NCI-H2171 (cell line): ENCODE results near the gene ZNF618.

Source experiments
- DNase-seq: peaks from one replicate; lab custom pipeline; 2025; lab: John Stamatoyannopoulos, UW

ZNF618 gene

DNA sequence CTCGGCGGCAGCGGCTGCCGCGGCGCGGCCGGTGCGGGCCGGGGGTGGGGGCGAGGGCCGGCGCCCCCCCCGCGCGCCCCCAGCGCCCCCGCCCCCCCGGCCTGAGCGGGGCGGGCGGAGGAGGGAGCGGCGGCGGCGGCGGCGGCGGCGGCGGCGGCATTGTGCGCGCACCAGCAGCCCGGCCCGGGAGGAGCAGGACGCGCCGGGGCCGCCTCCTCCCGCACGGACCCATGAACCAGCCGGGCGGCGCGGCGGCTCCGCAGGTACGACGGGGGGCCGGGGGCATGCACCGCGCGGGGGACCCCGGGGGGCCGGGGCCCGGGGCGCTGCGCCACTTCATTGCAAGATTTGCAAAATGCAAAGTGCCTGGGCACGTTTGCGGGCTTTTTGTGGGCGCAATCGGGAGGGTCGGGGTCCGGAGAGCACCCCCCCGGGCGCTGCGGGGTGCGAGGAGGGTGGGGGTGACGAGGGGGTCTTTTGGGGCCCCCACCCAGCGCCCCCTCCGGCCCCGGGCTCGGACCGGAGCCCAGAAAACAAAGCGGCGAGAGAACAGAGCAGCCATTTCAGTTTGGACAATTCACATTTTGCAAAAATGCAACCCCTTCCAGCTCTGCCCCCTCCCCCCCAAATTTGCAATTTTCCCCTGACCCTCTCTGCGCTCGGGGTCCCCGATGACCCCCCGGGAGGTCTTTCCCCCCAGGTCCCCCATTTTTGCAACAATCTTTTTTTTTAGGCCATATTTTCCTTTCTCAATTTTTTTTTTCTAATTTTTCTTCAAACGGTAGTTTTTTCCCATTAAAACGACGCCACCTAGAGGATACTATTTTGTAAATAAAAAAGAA, at the start of gene ZNF618:
Gene ZNF618 (plus strand): TSS at position 159 of the 842 bp plus-strand sequence. CDS start 72 bp downstream, at position 231.
- peak; percentile 50 for DNase-seq

DNA sequence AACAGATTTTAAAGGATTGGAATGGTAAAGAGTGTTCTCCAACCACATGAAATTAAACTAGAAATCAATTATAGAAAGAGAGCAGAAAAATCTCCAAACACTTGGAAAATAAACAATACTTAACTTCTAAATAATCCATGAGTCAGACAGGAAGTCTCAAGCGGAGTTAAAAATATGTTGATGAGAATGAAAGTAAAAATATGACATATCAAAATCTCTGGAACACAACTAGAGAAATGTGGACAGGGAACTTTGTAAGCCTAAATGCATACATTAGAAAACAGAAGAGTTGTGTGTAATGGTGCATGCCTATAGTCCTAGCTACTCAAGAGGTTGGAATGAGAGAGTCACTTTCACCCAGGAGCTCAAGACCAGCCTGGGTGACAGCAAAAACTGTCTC, 47.9 kb upstream of the ZNF618 start:
- DNase-seq: no peak

DNA sequence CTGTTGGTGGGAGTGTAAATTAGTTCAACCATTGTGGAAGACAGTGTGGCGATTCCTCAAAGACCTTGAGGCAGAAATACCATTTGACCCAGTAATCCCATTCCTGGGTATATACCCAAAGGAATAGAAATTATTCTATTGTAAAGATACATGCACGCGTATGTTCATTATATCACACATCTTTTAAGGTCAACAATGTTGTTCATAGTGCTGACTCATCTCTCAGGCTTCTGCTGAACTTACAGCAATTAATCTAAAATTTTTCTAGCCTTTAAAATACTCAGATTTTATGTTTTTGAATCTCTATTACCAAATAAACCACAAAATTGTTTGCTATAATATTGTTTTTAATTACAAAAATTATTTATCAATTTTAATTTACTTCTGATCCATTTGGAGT, 38.8 kb upstream of the ZNF618 start:
- DNase-seq: no peak

DNA sequence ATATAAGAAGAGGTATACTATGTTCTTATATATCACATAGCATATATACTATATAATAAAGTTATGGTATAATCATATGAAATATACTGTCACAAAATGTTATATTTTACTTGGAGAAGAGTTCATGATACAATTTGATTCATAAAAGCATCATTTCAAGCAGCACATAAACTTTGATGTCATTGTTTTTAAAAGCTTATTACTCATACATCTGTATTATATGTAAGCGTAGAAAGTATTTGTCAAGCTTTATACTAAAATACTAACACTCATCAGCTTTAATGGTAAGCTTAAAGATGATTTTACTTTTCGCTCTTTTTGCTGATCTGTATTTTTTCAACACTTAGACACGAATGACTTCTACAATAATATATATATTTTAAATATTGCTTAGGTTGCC, 34.0 kb upstream of the ZNF618 start:
- DNase-seq: no peak

DNA sequence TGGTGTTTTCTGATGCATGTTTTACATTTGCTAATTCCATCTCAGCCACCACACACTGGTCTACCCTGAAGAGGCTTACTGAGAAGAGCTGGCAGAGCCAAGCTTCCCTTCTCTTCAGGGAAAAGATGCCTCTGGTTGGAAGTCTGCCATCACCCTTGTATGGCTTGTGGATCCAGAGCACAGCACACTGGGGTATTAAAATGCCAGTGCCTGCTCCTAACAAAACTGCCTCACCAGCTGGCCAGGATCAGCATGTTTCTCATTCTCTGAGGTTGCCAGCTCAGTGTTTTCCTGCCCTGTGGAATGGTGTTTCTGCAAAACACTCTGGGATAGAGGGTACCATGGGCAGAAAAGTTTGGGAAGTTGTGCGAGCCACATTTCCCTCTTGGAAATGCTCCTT, 31.6 kb upstream of the ZNF618 start:
- peak; percentile 30 for DNase-seq

DNA sequence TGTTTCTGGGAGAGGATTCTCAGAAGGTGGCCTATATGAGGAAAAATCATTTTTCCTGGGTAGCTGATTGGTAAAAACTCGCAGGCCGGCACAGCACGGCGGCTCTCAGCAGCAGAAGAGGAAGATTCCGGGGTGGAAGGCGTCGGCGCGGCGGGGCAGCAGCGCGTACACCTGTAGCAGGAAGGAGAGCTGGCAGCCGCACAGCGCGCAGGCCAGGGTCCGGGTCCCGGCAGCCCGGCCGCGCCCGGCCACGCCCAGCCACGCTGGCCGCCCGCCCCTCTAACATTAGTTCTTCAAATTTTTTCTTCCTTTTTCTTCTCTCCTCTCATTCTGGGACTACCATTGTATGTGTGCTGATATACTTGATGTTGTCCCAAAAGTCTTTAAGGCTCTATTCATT, 24.8 kb upstream of the ZNF618 start:
- DNase-seq: no peak

DNA sequence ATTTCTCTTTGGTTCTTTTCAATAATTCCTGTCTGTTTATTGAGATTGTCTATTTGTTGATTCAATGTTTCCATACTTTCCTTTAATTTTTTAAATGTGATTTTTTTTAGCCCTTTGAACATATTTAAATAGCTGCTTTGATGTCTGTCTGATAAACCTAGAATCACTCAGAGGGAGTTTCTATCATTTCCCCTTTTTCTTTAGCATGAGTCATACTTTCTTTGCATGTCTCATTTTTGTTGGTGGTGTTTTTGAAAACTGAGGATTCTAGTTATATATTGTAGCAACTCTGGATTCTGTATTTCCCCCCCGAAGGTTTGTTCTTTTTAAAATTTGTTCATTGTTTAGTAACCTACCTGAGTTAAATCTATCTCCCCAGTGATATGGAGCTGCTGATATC, 24.2 kb upstream of the ZNF618 start:
- no peak for DNase-seq

DNA sequence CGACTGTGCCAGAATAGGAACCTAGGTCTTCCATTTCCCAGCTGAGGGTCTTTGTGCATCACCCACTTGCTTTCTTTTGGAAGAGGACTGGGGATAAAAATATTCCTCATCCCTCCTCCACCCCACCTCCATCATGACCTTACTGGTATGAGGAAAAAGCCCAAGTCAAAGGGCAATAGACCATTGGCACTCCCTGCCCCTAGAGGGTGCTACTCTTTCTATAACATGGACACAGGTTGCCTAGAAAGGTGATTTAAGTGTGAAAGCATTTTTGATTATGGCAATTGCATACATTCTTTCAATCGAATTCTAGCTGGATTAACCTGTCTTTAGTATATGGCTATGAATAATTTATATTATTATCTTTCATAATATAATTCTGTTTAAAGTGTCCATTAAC, 22.8 kb upstream of the ZNF618 start:
- DNase-seq: no peak

- no peak for DNase-seq
Measured at GRCh38 chr9:113854310-113854709, 21.8 kb upstream of the ZNF618 start.

DNA sequence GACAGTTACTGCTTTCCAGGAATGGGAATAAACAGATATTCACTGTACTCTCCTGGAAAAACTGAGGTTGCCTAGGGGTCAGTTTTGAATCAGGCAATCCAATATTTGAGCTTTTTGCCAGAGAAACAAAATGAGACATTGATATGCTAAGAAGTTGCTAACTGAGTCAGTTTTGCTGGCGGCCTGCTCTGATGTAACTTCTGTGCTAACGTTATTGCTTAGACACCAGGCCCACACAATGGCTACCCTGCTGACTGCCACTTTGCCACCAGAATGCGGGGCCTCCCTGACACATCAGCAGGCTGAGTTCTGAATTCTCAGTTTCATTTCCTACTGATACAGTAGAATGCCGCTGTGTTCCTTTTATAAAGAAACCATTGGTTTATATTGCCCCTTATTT, 18.2 kb upstream of the ZNF618 start:
- no peak for DNase-seq

- DNase-seq: no peak
Measured at GRCh38 chr9:113858282-113858681, 17.8 kb upstream of the ZNF618 start.

DNA sequence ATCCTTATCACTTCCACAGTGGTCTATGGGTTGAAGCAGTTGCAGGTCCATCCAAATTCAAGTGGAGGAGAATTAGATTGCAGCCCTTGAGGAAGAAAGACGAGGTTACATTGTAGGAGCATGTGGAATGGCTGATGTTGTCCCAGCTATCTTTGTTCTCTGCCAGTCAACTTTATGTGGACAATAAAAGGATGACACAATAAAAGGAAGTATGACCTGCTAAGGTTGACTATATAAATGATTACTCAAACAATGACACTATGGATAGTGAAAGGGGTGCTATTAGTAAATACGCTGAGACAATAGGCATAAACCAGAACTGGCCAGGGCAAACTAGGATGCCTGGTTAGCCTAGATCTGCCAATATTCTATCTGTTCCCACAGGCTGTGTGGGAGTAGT, 12.8 kb upstream of the ZNF618 start:
- DNase-seq: no peak

DNA sequence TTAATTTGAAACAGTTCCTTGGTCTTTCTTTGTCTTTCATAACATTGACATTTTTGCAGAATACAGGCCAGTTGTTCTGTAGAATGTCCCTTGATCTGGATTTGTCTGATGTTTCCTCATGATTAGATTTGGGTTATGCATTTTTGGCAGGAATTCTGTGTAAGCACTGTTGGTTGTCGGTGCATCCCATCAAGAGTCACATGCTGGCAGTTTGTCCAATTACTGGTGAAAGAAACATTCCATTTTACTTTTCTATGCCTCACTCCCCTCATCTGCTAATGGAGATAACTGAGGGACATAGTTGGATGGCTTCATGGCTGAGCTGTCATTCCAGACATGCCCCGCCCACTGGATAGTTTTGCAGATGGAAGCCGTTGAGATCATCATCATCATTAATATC, 7.6 kb upstream of the ZNF618 start:
- DNase-seq: no peak

- DNase-seq: no peak
Measured at GRCh38 chr9:113872485-113873143, 3.5 kb upstream of the ZNF618 start.

DNA sequence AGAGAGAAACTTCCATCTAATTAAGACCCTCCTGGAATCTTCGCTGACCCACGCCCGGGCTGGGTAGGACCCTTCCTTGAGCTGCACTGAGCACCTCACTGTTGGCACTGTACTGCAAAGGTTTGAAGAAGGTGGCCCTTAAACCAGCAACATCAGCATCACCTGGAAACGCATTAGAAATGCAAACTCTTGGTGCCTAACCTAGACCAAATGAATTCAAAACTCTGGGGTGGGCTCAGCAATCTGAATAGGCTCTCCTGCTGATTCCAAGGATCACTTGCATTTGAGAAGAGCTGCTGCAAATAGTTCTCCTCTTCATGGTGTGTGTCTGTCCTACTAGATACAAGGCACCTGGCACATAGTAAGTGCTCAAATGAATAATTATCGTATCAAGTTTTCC, 2.7 kb upstream of the ZNF618 start:
- no peak for DNase-seq

DNA sequence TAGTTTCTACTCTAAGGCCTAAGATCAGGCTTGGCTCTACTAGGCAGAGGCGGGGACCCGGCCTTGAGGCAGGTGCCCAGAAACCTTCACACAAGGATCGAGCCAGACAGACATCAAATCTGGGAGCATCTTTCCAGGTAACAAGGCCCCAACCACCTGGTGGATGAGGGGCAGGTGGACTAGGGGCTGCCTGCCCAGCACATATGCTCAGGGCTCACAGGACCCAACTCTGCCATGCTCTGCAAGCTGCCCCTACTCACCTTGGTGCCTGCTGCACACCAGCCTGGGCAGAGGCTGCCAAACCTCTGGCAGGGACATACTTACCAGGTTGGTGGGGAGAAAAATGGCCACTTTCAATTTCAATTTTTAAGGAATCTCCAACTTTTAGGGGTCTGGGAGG, 2.2 kb upstream of the ZNF618 start:
- DNase-seq: no peak

- no peak for DNase-seq
Measured at GRCh38 chr9:113875459-113876150, 504 bp upstream of the ZNF618 start.

- DNase-seq: no peak
Measured at GRCh38 chr9:113876993-113877368, 872 bp downstream of the ZNF618 start.

- DNase-seq: no peak
Measured at GRCh38 chr9:113879318-113879717, 3.2 kb downstream of the ZNF618 start.

DNA sequence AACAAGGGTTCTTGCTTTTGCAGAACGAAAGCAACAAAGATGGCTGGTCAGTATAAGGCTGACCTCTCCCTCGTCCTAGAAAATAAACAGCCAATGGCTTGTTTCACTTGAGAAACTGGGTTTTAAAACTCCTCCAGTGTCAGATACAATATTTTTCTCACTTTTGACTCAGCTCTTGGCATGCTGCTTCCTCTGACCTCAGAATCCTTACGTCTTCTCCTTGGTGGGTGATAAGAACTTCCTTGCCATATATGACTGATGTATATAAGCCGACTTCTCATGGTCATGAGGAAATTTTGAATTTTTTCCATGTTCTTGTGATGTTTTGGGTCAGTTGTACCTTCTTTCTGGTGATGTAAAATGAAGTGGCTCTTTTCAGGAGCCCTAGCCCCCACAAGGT, 3.8 kb downstream of the ZNF618 start:
- DNase-seq: no peak

GRCh38 chr9:113882181-113882580, 6.1 kb downstream of the ZNF618 start:
- no peak for DNase-seq

DNA sequence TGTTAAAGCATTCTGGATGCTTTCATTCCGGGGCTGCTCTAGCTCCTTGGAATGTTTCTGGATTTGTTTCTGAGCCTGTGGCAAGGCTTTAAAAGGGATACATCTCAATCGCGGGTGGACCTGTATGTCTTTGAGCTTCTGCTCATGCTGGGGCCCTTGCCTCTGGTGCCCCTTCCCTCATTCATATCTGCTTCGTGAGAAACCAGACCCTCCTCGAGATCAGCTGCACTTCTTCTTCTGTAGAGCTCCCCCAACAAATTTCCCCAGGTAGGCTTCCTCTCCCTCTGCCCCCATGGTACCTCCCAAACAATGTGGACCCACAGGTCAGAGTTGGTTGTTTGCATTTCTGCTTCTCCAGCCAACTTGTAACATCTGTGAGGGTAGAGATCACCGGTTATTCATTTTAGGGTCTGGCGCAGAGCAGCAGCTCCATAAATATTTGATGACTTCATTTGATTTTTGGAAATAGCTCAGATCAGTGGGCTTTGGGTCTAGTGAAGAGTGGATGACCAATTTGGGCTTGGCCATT, 6.6 kb downstream of the ZNF618 start:
- DNase-seq: no peak
